NCI-H2081 (cell line): ENCODE measurements around the gene HBE1.
"Not testable (repeated sequence)": the region's sequence is repeated elsewhere in the genome, so short reads cannot be mapped to it uniquely, and the experiment has no call there.

Experiments used
- DNase-seq, 2 experiments: peaks; one replicate each; lab custom pipeline; 2025; lab: John Stamatoyannopoulos, UW

HBE1 gene

DNA sequence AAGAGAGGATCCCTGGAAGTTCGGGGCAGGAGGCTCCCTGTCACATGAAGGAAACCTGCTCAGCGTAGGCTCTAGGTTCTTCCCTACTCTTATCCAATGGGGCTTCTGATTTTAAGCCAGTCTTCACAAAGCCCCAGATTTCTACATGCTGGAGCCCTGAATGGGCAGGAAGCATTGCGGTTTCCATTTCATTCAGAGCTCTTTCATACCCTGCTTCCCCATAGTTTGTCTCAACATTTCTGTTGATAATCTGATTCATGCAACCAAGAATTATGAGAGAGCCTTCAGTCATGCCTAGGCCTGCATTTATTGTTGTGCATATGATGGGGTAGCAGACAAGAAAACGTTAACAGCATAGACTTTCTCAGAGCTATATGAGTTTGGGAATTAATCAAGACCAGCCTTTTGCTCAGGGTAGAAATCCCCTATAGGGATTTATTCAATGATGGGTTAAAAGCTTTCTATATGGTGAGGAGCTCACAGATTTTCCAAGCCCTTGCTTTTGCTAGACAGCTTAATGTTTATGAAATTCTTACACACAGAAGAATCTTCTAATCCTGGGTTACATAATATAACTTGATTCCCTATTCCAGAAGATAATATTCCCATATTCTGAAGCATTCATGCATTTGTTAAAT lies 16.1 kb upstream of the HBE1 start:
- DNase-seq, result no peak

DNA sequence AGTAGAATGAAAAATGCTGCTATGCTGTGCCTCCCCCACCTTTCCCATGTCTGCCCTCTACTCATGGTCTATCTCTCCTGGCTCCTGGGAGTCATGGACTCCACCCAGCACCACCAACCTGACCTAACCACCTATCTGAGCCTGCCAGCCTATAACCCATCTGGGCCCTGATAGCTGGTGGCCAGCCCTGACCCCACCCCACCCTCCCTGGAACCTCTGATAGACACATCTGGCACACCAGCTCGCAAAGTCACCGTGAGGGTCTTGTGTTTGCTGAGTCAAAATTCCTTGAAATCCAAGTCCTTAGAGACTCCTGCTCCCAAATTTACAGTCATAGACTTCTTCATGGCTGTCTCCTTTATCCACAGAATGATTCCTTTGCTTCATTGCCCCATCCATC lies 14.9 kb upstream of the HBE1 start:
- no peak for DNase-seq

DNA sequence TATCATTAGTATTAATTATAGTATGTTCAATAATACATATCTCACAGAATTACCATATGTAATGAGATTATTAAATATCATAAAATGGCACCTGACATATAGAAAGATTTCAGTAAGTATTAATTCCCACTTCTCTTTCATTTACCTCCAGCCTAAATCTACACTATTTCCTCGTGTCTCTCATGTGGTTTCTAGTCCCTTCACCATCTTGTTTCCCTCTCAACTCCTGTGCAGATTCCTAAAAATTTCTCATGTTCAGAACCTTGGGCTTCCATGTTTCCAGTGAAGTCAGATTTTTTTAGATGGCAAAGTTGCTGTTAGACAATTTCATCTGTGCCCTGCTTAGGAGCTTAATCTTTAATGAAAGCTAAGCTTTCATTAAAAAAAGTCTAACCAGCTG lies 14.1 kb upstream of the HBE1 start:
- no peak for DNase-seq

DNA sequence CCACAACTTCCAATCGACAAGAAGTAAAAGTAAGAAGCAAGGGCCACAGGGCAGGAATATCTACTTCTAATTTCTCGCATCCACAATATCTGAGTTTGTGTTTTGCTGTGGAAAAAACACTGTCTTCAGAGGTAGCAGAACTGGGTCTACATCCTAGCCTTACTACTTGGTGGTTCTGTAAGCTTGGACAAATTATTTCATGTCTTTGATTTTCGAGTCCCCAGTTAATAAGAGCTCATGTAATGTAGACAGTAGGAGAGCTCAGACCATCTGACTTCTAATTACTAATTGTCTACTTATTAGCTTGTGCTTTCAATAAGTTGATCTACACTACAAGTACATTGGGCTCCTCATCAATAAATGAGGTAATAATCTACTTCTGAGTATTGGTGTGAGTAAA lies 13.3 kb upstream of the HBE1 start:
- DNase-seq, result no peak

DNA sequence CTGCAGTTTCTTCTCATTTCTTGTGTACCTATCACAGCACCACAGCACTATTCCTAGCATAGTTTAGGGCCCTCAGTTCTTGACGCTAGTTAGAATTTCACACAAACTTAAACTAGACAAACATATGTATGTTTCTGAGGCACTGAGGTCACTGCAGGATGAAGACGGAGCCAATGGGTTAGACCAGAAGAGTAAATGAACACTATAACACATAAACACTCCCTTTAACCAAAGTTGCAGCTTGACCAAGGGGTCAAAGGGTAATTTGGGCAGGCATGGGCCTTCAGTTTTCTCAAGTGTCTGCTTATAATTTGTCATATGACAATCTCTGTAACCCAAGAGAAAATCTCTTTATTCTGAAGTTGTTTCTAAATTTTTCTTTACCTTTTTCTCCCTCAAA lies 12.9 kb upstream of the HBE1 start:
- DNase-seq, result no peak

DNA sequence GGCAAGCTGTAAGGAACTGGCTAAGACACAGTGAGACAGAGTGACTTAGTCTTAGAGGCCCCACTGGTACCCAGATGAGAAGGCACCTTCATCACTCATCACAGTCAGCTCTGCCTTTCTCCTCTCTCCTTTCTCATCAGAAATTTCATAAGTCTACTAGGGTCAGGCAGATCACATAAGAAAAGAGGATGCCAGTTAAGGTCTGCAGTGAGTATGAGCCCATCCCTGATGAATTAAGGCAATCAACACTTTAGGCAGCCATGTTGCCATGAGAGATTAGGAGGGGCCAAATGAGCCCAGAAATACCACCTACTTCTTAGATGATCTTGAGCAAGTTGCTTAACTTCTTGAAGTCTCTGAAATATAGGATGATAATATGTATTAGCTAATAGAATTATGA lies 11.9 kb upstream of the HBE1 start:
- no peak for DNase-seq

DNA sequence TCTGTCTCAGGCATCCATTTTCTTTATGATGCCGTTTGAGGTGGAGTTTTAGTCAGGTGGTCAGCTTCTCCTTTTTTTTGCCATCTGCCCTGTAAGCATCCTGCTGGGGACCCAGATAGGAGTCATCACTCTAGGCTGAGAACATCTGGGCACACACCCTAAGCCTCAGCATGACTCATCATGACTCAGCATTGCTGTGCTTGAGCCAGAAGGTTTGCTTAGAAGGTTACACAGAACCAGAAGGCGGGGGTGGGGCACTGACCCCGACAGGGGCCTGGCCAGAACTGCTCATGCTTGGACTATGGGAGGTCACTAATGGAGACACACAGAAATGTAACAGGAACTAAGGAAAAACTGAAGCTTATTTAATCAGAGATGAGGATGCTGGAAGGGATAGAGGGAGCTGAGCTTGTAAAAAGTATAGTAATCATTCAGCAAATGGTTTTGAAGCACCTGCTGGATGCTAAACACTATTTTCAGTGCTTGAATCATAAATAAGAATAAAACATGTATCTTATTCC lies 10.9 kb upstream of the HBE1 start:
- peak in 1 of 2 experiments; percentile 5 for DNase-seq

DNA sequence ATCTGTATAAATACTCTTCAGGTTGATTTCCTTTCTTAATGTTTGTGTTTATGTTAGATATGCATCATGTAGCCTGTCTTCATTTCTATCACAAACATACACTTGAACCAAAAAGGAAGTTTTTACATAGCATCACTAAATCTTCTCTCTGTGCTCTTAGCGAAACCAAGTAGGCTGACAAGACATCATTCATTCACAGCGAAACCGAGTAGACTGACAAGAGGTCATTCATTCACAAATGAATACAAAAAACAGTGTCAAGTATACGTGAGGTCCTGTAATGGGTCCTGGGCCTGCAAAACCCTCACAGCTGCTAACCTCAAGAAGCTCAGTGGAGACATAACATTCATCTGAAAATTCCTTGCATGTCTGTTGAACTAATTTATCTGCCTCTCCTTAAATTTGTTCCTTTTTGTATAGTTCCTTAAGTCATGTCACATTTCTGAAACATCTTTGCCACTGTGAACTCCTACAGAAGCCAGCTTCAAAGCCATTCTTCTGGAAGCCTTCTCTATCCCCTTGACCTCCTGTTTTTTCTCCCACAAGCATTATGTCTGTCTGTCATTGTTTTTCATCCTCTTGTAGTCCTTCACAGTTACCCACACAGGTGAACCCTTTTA lies 9.8 kb upstream of the HBE1 start:
- DNase-seq, result no peak

DNA sequence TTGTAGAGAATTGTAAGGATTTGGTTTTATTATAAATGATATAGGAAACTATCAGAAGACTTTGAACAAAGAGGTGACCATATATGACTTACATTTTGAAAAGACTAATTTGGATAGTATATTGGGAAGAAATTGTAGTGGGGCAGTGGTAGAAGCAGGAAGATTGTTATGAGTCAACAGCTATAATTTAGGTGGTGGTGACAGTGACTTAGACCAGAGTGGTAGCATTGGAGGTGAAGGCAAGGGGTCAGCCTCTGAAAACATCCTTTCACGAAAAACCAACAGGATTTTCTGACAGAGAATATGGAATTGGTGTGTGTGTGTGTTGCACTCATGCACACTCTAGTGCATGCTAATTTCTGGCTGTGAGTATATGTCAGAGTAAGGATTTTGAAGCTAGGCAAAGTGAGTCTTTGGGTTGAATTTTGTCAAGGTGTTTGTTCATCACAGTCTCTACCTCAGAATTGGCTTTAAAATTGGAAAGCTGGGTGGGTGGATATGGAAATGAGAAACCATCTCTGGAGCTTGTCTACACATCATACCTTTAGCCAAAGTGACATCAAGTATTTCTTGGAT lies 8.2 kb upstream of the HBE1 start:
- DNase-seq, result no peak

DNA sequence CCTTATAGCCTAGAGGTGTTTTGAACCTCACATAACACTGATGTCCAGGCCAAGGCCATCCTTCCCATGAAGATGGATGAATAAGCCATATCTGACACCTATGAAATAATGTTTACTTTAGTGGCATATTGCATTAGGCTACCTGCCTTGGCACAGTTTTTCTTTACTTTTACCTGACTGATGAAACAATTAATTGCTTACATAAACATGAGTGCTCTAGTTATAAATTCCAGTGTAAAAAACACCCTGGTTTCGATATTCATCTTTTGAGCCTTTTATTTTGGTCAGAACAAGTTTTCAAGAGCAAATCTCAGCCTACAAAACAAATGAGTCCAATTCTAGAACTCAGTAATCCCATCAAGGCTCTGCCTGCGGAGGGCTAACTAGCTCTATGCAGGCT lies 7.0 kb upstream of the HBE1 start:
- no peak for DNase-seq

DNA sequence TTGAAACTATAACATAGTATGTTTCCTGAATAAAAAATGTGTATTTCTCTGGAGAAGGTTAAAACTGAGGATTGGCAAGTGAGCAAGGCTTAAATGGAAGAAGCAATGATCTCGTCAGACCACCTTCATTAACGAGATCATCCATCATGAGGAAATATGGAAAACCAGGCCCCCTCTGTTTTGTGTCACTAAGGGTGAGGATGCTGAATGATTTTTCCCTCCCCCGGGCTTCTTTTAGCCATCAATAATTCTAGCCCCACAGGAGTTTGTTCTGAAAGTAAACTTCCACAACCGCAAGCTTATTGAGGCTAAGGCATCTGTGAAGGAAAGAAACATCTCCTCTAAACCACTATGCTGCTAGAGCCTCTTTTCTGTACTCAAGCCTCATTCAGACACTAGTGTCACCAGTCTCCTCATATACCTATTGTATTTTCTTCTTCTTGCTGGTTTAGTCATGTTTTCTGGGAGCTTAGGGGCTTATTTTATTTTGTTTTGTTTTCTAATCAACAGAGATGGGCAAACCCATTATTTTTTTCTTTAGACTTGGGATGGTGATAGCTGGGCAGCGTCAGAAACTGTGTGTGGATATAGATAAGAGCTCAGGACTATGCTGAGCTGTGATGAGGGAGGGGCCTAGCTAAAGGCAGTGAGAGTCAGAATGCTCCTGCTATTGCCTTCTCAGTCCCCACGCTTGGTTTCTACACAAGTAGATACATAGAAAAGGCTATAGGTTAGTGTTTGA lies 5.8 kb upstream of the HBE1 start:
- DNase-seq, result no peak

DNA sequence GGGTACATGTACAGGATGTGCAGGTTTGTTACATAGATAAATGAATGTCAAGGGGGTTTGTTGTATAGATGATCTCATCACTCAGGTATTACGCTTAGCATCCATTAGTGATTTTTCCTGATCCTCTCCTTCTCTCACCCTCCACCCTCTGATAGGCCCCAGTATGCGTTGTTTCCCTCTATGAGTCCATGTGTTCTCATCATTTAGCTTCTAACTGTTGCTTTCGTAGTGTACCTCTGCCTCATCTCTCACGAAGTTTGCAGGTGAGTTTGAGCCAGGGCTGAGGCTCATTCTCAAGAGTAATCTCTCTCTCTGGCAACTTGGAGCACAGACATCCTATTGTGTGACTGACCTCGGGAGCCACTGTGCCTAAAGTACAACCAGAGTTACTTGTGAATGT lies 4.7 kb upstream of the HBE1 start:
- no peak for DNase-seq

DNA sequence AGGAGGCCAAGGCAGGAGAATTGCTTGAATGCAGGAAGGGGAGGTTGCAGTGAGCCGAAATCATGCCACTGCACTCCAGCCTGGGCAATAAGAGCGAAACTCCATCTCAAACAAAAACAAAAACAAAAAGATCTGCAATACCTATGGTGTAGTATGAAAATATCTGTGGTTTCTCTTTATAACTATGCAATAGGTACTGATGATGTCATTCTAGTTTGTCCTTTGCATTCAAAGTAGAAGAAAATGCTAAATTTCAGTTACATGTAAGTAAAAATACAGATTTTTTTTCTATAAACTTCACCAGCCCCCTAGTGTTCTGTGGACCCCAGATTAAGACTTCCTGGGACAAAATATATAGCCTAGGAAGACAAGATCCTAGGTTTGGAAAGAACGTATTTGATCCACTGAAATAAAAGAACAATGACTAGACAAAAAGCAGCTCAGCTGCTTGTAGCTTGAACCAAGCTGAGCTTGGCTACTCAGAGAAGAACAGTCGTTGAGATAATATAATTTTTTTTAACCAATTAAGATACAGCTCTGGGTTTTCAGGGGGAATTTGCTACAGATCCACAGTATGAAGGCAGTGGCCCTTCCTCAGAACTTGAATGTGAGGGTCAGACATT lies 2.8 kb upstream of the HBE1 start:
- DNase-seq, result no peak

DNA sequence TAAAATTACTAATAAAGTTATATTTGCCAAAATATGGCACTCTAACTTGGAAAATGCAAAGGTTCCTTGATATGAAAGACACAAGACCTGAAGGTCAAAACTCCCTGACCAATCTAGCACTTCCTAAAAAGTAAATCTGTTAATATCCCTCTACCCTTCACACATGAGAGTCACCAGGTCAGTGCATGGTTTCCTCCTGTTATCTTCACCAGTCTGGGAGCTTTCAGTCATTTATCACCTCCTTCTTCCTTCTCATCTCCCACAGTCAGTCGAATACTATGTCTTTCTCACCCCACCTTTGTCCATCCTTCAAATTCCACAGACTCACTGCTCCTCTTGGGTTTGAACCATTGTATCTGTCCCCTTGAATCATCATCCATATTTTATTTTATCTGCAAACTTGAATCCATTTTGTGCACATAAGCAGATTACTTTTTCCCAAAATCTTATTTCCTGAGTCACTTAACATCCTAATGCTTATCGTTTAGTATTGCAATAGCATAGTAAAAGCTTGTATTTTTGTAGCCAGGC lies 2.6 kb downstream of the HBE1 start:
- DNase-seq, result no peak

DNA sequence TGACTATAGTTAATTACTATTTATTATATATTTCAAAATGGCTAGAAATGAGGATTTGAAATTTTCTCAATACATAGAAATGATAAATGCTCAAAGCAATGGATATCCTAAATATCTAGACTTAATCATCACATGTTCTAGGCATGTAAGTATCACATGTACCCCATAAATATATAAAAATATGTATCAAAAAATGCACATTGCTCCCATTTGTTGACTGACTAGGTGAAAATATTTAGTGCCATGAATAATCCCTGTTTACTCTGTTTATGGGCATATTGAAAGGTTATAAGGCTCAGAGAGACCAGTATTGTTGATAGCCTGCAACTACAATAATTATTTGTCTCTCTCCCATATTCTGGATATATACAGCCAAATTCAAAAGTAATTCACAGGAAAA lies 3.1 kb downstream of the HBE1 start:
- no peak for DNase-seq

DNA sequence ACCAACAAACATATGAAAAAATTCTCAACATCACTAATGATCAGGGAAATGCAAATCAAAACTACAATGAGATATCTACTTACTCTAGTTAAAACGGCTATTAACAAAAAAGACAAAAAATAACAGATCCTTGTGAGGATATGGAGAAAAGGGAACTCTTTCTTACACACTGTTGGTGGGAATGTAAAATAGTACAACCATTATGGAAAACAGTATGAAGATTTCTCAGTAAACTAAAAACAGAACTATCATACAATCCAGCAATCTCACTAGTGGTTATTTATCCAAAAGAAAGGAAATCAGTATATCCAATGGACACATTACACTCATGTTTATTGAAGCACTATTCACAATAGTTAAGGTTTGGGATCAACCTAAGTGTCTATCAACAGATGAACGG lies 3.9 kb downstream of the HBE1 start:
- no peak for DNase-seq

DNA sequence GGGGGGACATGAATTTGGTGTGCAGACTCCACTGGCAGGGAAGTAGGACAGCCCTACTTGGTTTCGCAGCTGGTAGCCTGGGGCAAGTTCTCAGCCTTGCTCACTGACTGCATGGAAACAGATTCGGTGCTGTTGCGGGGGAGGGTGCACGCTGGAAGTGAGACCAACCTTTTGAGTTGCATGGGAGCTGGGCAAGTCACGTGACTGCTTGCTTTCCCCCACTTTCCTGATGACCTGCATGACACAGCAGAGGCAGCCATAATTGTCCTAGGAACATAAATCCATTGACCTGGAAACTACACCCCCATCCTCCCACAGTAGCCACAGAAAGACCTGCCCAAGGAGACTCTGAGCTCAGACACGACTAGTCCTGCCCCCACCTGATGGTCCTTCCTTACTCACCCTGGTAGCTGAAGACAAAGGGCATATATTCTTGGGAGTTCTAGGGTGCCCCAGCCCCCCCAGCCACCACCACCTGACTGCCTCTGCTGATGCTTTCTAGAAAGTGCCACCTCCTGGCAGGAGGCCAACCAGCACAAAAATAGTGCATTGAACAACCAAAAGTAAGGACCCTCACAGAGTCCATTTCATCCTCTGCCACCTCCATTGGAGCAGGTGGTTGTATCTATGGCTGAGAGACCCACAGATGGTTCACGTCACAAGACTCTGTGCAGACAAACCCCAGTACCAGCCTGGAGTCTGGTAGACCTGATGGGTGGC lies 11.0 kb downstream of the HBE1 start:
- DNase-seq, result no peak

DNA sequence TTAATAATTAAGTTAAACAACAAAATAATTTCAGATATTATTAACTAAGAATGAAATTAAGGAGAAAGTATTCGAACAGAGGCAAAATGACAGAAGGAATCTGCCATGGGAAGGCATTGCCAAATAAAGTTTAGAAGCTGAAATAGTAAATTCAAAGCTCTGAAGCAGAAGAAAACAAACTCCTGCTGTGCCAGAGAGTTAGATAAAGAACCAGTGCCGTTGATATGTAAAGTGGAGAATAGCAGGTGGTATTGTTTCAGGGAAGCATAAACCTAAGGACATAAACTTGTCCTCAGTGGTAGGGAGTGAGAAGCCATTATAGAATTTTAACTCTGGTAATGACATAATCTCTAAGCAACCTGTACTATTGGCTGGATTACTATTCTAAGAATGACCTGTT lies 12.4 kb downstream of the HBE1 start:
- no peak for DNase-seq

DNA sequence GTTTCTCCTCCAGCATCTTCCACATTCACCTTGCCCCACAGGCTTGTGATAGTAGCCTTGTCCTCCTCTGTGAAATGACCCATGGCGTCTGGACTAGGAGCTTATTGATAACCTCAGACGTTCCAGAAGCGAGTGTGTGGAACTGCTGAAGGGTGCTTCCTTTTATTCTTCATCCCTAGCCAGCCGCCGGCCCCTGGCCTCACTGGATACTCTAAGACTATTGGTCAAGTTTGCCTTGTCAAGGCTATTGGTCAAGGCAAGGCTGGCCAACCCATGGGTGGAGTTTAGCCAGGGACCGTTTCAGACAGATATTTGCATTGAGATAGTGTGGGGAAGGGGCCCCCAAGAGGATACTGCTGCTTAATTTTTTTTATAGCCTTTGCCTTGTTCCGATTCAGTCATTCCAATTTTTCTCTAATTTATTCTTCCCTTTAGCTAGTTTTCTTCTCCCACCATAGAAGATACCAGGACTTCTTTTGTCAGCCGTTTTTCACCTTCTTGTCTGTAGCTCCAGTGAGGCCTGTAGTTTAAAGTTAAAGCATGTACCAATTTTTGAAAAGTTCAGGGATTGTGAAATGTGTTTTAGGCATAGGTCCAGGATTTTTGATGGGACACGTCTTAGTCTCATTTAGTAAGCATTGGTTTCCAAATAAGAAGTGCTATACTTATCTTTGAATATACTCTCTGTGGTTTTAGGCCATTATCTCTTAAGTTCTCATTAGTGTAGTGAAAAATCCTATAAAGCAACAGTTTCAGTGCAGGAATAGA lies 14.9 kb downstream of the HBE1 start, which contains the start of gene HBG2:
TSS of gene HBG2 (minus strand) at position 136 of the 768 bp plus-strand sequence. CDS start at position 83, 53 bp downstream.
- DNase-seq, result not testable (repeated sequence)

DNA sequence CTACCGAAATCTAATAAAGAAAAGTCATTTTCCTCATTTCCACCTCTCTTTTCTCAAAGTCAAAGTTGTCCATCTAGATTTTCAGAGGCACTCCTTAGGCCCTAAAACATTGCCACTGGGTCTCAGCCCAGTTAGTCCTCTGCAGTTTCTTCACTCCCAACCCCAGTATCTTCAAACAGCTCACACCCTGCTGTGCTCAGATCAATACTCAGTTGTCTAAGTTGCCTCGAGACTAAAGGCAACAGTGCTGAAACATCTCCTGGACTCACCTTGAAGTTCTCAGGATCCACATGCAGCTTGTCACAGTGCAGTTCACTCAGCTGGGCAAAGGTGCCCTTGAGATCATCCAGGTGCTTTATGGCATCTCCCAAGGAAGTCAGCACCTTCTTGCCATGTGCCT lies 15.7 kb downstream of the HBE1 start:
- not testable (repeated sequence) for DNase-seq

DNA sequence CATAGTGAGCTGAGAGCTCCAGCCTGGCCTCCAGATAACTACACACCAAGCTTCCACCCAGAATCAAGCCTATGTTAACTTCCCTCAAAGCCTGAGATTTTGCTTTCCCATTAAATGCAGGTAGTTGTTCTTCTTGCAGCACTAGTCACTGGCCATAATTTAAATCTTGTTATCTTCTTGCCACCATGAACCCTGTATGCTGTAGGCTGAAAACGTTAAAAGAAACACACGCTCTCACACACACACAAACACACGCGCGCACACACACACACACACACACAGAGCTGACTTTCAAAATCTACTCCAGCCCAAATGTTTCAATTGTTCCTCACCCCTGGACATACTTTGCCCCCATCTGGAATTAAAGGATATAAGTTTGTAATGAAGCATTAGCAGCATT lies 16.3 kb downstream of the HBE1 start:
- DNase-seq, result not testable (repeated sequence)
